BJ (cell line): Measurements from ENCODE around the gene GRB14. TPM values are rescaled to one million over a fixed set of nuclear protein-coding genes. Genes with fewer than 3 reads are reported as not detected.
A peak's percentile ranks its signal among the peaks of the same experiment; 100 is the strongest.

Source experiments
- CTCF ChIA-PET: fragments of 350-600 bp; formaldehyde crosslinking; extraction: SDS; loops from one replicate; lab custom pipeline; 2021; ENCODE audit warnings: antibody characterized with exemption, inconsistent platforms; lab: Yijun Ruan, JAX
- POLR2A ChIA-PET: fragments of 300-600 bp; sonication (Branson Sonifier 250); formaldehyde crosslinking; extraction: SDS; loops from one replicate; lab custom pipeline; 2021; ENCODE audit warnings: antibody characterized with exemption; lab: Charles Lee
- DNase-seq: peaks from one replicate; pipeline ENCODE4 v3.0.0-alpha.2; 2011; ENCODE audit warnings: low read depth
- H3K27me3 ChIP-seq: 2 replicates; pipeline ENCODE4 v1.6.0; 2011; ENCODE audit warnings: low read length; ENCODE audit not compliant: control insufficient read depth, insufficient read depth
- H3K36me3 ChIP-seq: 2 replicates; pipeline ENCODE4 v1.5.1; 2011; ENCODE audit warnings: low read length; ENCODE audit not compliant: control insufficient read depth, insufficient read depth
- H3K4me3 ChIP-seq: 2 replicates; pipeline ENCODE4 v1.5.1; 2011; ENCODE audit warnings: low read depth, mild to moderate bottlenecking, control low read depth, low read length
- CTCF ChIP-seq: IDR thresholded peaks from 2 replicates; pipeline ENCODE4 v1.5.1; 2011; ENCODE audit warnings: low read depth, mild to moderate bottlenecking, control low read depth, inconsistent platforms, low read length, moderate library complexity; ENCODE audit not compliant: insufficient read depth
- polyA plus RNA-seq: library from polyadenylated mRNA; depleted of rRNA; stranded (reverse); fragments of >200 nt; gene quantifications from 2 replicates; pipeline ENCODE4 v1.2.3, GENCODE V29; 2011

GRB14 gene
- polyA plus RNA-seq, 1 experiment: 0.29 TPM

GRCh38 chr2:164496881-164497280 lies 124.4 kb downstream of the GRB14 start:
- no peaks in the 10 kb centered on the region for H3K27me3 ChIP-seq
- ChIA-PET POLR2A (no interaction called here), CTCF (interaction anchor here (1.0 to 1.3 kb wide), 4 partner anchors 13 to 1315 kb away, joined by 3 read pairs; no protein-coding TSS in a partner anchor)
- no peak for DNase-seq
- TF ChIP-seq CTCF: no peak
- no peak overlapping the region for H3K4me3 ChIP-seq
- no peaks in the 10 kb centered on the region for H3K36me3 ChIP-seq

GRCh38 chr2:164496421-164496820 lies 124.9 kb downstream of the GRB14 start:
- Histone ChIP-seq H3K27me3 (no peaks in the 10 kb centered on the region), H3K4me3 (no peak overlapping the region), H3K36me3 (no peaks in the 10 kb centered on the region)
- TF ChIP-seq CTCF: no peak
- no peak for DNase-seq
- ChIA-PET CTCF (interaction anchor here (1.1 to 1.3 kb wide), 2 partner anchors 13 to 1315 kb away, joined by 3 read pairs; no protein-coding TSS in a partner anchor), POLR2A (no interaction called here)

- no peaks in the 10 kb centered on the region for H3K36me3 ChIP-seq
- peak; percentile 60 for TF ChIP-seq CTCF
- POLR2A ChIA-PET: no interaction called here
- CTCF ChIA-PET: interaction anchor here (1.0 kb wide), 1 partner anchor 267 kb away, joined by 3 read pairs; no protein-coding TSS in a partner anchor
- peak; percentile 8 for DNase-seq
- H3K27me3 ChIP-seq: no peaks in the 10 kb centered on the region
- H3K4me3 ChIP-seq: no peak overlapping the region
Measured at GRCh38 chr2:164495491-164496223, 125.6 kb downstream of the GRB14 start.

- TF ChIP-seq CTCF: no peak
- Histone ChIP-seq H3K4me3 (no peak overlapping the region), H3K36me3 (no peaks in the 10 kb centered on the region), H3K27me3 (no peaks in the 10 kb centered on the region)
- no peak for DNase-seq
- ChIA-PET CTCF (no interaction called here), POLR2A (no interaction called here)
Measured at GRCh38 chr2:164485541-164485940, 135.7 kb downstream of the GRB14 start.

- TF ChIP-seq CTCF: peak; percentile 27; the same call in 1 of the 2 replicates
- CTCF ChIA-PET: interaction anchor here (0.6 to 1.2 kb wide), 2 partner anchors 1049 to 1298 kb away, joined by 3 to 4 read pairs; no protein-coding TSS in a partner anchor
- Histone ChIP-seq H3K4me3 (no peak overlapping the region), H3K36me3 (no peaks in the 10 kb centered on the region), H3K27me3 (no peaks in the 10 kb centered on the region)
- no peak for DNase-seq
- POLR2A ChIA-PET: no interaction called here
Measured at GRCh38 chr2:164479460-164479859, 141.8 kb downstream of the GRB14 start.
